IPS DF 6.9 (cell line): ENCODE measurements around the gene SNX30.

Source experiments
- DNase-seq: peaks from one replicate; pipeline ENCODE4 v3.0.0-alpha.2; 2013; ENCODE audit warnings: low read depth, low spot score
- H3K27ac ChIP-seq: one replicate; pipeline ENCODE4 v1.5.1; 2013; ENCODE audit warnings: low read length, control low read depth
- H3K27me3 ChIP-seq: 2 replicates; pipeline ENCODE4 v1.6.1; 2013; ENCODE audit warnings: mild to moderate bottlenecking, low read length; ENCODE audit not compliant: control insufficient read depth, insufficient read depth
- H3K36me3 ChIP-seq: 2 replicates; pipeline ENCODE4 v1.6.1; 2013; ENCODE audit warnings: low read length; ENCODE audit not compliant: control insufficient read depth, insufficient read depth
- H3K4me1 ChIP-seq: 2 replicates; pipeline ENCODE4 v1.6.1; 2013; ENCODE audit warnings: low read length; ENCODE audit not compliant: control insufficient read depth, insufficient read depth
- H3K4me3 ChIP-seq: 2 replicates; pipeline ENCODE4 v1.5.1; 2013; ENCODE audit warnings: mild to moderate bottlenecking, low read length
- H3K9me3 ChIP-seq: 2 replicates; pipeline ENCODE4 v1.6.1; 2013; ENCODE audit warnings: low read length, inconsistent platforms; ENCODE audit not compliant: control insufficient read depth, insufficient read depth
- WGBS: extraction: QIAGEN DNeasy Blood & Tissue Kit; methylation state at CpG from one replicate; pipeline ENCODE4 v1.1.7; 2013; ENCODE audit warnings: mixed read lengths, missing lambda C conversion rate; ENCODE audit not compliant: insufficient read length, insufficient coverage; 5-methylcytosine and 5-hydroxymethylcytosine counted together

The SNX30 gene, protein sequence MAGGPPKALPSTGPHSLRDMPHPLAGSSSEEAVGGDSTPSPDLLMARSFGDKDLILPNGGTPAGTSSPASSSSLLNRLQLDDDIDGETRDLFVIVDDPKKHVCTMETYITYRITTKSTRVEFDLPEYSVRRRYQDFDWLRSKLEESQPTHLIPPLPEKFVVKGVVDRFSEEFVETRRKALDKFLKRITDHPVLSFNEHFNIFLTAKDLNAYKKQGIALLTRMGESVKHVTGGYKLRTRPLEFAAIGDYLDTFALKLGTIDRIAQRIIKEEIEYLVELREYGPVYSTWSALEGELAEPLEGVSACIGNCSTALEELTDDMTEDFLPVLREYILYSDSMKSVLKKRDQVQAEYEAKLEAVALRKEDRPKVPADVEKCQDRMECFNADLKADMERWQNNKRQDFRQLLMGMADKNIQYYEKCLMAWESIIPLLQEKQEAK

DNA sequence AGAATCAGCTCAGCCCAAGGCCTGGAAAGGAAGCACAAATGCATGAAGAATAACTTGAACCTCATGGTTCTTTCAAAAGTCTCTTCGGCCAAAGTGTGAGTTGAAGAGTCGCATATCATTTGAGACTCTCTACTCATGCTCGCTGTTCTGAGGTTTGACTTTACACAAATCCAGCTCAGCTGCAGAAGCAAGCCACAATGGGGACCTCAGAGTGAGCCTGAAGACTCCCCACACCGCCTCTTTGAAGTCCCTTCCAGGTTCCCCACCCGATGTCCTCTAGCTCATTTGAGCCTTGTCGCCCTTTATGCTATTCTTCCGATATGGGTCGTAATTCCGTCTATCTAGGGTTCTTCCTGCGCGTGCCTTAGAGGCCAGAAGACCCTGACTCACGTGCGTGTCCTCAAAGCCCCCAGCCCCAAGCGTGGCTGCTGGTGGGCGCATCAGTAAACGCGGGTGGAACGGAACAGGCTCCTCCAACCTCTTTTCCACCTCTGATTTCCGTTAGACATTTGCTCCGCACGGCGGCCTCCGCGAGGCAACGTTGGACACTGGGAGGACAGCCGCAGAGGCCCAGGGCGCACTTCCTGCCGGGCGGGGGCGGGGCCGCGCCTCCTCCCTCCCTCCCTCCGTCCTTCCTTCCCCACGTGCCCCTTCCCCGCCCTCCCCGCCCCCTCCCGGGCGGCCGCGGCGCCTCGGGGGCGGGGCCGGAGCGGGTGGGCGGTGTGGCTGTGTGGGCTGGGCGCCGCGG lies at the start of gene SNX30:
TSS of gene SNX30 (plus strand) at position 745 of the 748 bp plus-strand sequence. CDS start 242 bp downstream, outside the sequence.
- H3K4me3 ChIP-seq: peak within 1 kb of the TSS; percentile 79
- WGBS: no CpG with 5 or more reads among the region's 49 CpGs
- H3K4me1 ChIP-seq: peaks cover 4% of the 10 kb centered on the region; the same call in 1 of the 2 replicates
- H3K9me3 ChIP-seq: no peaks in the 10 kb centered on the region
- no peak within 1 kb of the TSS for H3K27ac ChIP-seq
- H3K27me3 ChIP-seq: no peaks in the 10 kb centered on the region
- DNase-seq: peak; percentile 63
- H3K36me3 ChIP-seq: no peaks in the 10 kb centered on the region

GRCh38 chr9:112703304-112703703 lies 47.3 kb upstream of the SNX30 start:
- H3K9me3 ChIP-seq: no peaks in the 10 kb centered on the region
- no peak for DNase-seq
- H3K27me3 ChIP-seq: no peaks in the 10 kb centered on the region
- H3K27ac ChIP-seq: no peak overlapping the region
- H3K4me3 ChIP-seq: no peak overlapping the region
- no CpG with 5 or more reads among the region's 2 CpGs for WGBS
- H3K36me3 ChIP-seq: no peaks in the 10 kb centered on the region; the same call in 1 of the 2 replicates
- H3K4me1 ChIP-seq: no peaks in the 10 kb centered on the region

DNA sequence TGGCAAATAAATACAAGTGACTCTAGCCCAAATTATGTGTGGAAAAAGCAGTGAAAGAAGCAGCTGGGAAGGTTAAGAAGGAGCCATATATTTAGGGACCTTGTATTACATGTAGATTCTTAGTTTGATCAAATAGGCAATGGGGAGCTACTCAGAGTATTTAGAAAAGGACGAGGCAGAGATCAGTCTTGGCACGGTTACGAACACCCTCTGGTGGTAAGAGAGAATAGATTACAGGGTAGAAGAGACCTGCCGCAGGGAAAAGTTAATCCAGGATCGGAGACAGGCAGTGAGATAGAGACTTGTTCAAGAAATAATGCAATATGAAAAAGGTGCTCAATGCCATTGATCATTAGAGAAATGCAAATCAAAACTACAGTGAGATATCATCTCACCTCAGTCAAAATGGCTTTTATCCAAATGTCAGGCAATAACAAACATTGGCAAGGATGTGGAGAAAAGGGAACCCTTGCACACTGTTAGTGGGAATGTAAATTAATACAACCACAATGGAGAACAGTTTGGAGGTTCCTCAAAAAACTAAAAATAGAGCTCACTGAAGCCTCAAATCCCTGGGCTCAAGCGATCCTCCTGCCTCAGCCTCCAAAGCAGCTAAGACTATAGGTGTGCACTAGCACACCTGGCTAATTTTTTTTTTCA lies 44.7 kb upstream of the SNX30 start:
- Histone ChIP-seq H3K4me3 (no peak overlapping the region), H3K27ac (no peak overlapping the region), H3K36me3 (no peaks in the 10 kb centered on the region), H3K4me1 (no peaks in the 10 kb centered on the region), H3K9me3 (no peaks in the 10 kb centered on the region), H3K27me3 (no peaks in the 10 kb centered on the region)
- WGBS: no CpG with 5 or more reads among the region's 6 CpGs
- no peak for DNase-seq

DNA sequence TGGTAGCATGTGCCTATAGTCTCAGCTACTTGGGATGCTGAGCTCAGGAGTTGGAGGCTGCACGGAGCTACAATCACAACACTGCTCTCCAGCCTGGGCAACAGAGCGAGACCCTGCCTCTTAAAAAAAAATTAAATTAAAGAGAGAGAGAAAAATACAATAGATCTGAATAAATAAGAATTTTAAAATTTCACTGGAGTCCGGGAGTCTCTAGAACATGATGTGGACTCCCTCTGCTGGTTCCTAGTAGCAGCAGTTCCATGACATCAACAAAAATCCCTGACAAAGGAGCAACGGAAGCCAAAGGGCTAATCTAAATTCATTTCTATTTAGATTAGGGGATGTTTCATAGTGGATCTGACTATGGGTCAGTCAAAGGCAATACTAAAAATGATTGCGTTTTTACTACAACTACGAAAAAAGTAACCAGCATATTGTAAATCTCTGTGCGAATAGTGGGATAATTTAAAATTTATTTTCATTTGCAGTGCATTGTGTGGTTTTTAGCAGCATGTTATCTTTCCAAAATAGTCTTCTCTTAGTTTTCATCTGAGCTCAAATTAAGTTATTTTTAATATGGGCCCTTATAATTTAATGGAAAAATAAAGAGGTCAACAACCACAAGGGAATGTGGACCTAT lies 39.4 kb upstream of the SNX30 start:
- no peak overlapping the region for H3K27ac ChIP-seq
- H3K27me3 ChIP-seq: no peaks in the 10 kb centered on the region
- H3K9me3 ChIP-seq: no peaks in the 10 kb centered on the region
- H3K36me3 ChIP-seq: no peaks in the 10 kb centered on the region
- H3K4me3 ChIP-seq: no peak overlapping the region
- WGBS: no CpG with 5 or more reads among the region's 7 CpGs
- no peaks in the 10 kb centered on the region for H3K4me1 ChIP-seq
- peak; percentile 2 for DNase-seq

DNA sequence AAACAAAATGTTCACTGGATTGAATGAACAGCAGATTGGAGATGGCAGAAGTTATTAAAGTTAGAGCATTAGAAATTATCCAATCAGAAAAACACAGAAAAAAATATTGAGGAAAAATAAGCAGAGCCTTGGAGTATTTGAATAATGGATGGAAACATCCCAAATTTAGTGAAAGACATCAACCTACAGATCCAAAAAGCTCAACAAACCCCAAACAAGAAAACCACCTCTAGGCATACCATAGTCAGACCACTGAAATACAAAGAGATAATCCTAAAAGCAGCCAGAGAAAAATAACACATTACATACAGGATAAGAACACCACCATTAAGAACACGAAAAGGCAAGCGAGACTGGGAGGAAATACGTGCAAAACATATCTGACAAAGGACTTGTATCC lies 37.9 kb upstream of the SNX30 start:
- no peak overlapping the region for H3K4me3 ChIP-seq
- DNase-seq: no peak
- no peaks in the 10 kb centered on the region for H3K9me3 ChIP-seq
- H3K27ac ChIP-seq: no peak overlapping the region
- H3K27me3 ChIP-seq: no peaks in the 10 kb centered on the region
- no CpG with 5 or more reads among the region's 3 CpGs for WGBS
- H3K4me1 ChIP-seq: no peaks in the 10 kb centered on the region
- no peaks in the 10 kb centered on the region for H3K36me3 ChIP-seq

GRCh38 chr9:112717661-112718331 lies 32.8 kb upstream of the SNX30 start, which contains the start of gene INIP:
INIP (minus strand) TSS chr9:112718117; CDS start chr9:112716485, 1,632 bp downstream.
- Histone ChIP-seq H3K9me3 (no peaks in the 10 kb centered on the region), H3K4me3 (peak within 1 kb of the TSS; percentile 95), H3K27me3 (no peaks in the 10 kb centered on the region), H3K27ac (no peak within 1 kb of the TSS), H3K36me3 (no peaks in the 10 kb centered on the region), H3K4me1 (no peaks in the 10 kb centered on the region)
- WGBS: no CpG with 5 or more reads among the region's 51 CpGs
- DNase-seq: peak; percentile 95

- H3K27me3 ChIP-seq: no peaks in the 10 kb centered on the region
- H3K9me3 ChIP-seq: no peaks in the 10 kb centered on the region
- no peaks in the 10 kb centered on the region for H3K36me3 ChIP-seq
- no peak for DNase-seq
- no peaks in the 10 kb centered on the region for H3K4me1 ChIP-seq
- no peak overlapping the region for H3K27ac ChIP-seq
- no CpG with 5 or more reads among the region's 1 CpG for WGBS
- no peak overlapping the region for H3K4me3 ChIP-seq
These were observed 31.3 kb upstream of the SNX30 start for GRCh38 chr9:112719241-112719691.

- no CpG with 5 or more reads among the region's 2 CpGs for WGBS
- Histone ChIP-seq H3K27ac (no peak overlapping the region), H3K9me3 (no peaks in the 10 kb centered on the region), H3K4me3 (no peak overlapping the region), H3K36me3 (no peaks in the 10 kb centered on the region), H3K4me1 (no peaks in the 10 kb centered on the region), H3K27me3 (no peaks in the 10 kb centered on the region)
- no peak for DNase-seq
These were observed 30.9 kb upstream of the SNX30 start for GRCh38 chr9:112719696-112720095.

GRCh38 chr9:112720113-112720780 lies 30.3 kb upstream of the SNX30 start:
- DNase-seq: no peak
- WGBS: no CpG with 5 or more reads among the region's 4 CpGs
- Histone ChIP-seq H3K27ac (no peak overlapping the region), H3K4me3 (no peak overlapping the region), H3K27me3 (no peaks in the 10 kb centered on the region), H3K9me3 (no peaks in the 10 kb centered on the region), H3K36me3 (no peaks in the 10 kb centered on the region), H3K4me1 (no peaks in the 10 kb centered on the region)
